GM12892 (cell line): ENCODE data around the gene DNAL1.

Experiments
- POLR2A ChIP-seq: IDR thresholded peaks from 2 replicates; pipeline ENCODE4 v1.6.1; 2011; ENCODE audit warnings: low read depth, low read length, control low read depth
- POLR2AphosphoS5 ChIP-seq: IDR thresholded peaks from 2 replicates; pipeline ENCODE4 v1.6.1; 2011; ENCODE audit warnings: low read depth, low read length, control low read depth

DNA sequence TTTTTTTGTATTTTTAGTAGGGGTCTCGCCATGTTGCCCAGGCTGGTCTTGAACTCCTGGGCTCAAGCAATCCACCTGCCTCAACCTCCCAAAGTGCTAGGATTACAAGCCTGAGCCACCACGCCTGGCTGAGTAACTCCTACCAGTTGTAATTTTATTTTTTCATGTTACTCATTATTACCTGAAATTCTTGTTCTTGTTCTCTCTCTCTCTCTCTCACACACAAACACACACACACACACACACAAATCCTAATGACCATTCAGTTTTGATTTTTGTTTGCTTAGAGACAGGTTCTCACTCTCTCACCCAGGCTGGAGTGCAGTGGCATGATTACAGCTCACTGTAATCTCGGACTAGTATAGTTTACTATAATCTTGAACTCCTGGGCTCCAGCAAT lies 30.2 kb downstream of the DNAL1 start:
- TF ChIP-seq POLR2A (no peak), POLR2AphosphoS5 (no peak)
